Mesodermal cell (in vitro differentiated cells): Measurements from ENCODE around the gene EBP.

ENCODE experiments used
- H3K27ac ChIP-seq: 2 replicates; pipeline ENCODE4 v1.7.0; 2013; ENCODE audit warnings: mild to moderate bottlenecking, low read depth, low read length, moderate library complexity; ENCODE audit not compliant: severe bottlenecking
- H3K36me3 ChIP-seq: 2 replicates; pipeline ENCODE4 v1.7.1; 2013; ENCODE audit warnings: mild to moderate bottlenecking, low read length, moderate library complexity; ENCODE audit not compliant: control insufficient read depth, insufficient read depth
- H3K4me1 ChIP-seq: one replicate; pipeline ENCODE4 v1.7.1; 2013; ENCODE audit warnings: mild to moderate bottlenecking, low read length; ENCODE audit not compliant: insufficient read depth, control insufficient read depth, poor library complexity, severe bottlenecking
- H3K4me3 ChIP-seq: 2 replicates; pipeline ENCODE4 v1.7.0; 2013; ENCODE audit warnings: low read length, control low read depth, mild to moderate bottlenecking; ENCODE audit not compliant: insufficient read depth, poor library complexity, severe bottlenecking; ENCODE audit errors: extremely low read depth
- H3K9me3 ChIP-seq: 2 replicates; pipeline ENCODE4 v1.7.1; 2013; ENCODE audit warnings: mild to moderate bottlenecking, low read length, moderate library complexity; ENCODE audit not compliant: control insufficient read depth
- WGBS, 2 experiments: methylation state at CpG; one replicate each; pipeline ENCODE4 v1.1.5; 2013; ENCODE audit warnings: missing lambda C conversion rate in 2 of 2; ENCODE audit not compliant: insufficient coverage in 2 of 2; 5-methylcytosine and 5-hydroxymethylcytosine counted together

EBP gene

DNA sequence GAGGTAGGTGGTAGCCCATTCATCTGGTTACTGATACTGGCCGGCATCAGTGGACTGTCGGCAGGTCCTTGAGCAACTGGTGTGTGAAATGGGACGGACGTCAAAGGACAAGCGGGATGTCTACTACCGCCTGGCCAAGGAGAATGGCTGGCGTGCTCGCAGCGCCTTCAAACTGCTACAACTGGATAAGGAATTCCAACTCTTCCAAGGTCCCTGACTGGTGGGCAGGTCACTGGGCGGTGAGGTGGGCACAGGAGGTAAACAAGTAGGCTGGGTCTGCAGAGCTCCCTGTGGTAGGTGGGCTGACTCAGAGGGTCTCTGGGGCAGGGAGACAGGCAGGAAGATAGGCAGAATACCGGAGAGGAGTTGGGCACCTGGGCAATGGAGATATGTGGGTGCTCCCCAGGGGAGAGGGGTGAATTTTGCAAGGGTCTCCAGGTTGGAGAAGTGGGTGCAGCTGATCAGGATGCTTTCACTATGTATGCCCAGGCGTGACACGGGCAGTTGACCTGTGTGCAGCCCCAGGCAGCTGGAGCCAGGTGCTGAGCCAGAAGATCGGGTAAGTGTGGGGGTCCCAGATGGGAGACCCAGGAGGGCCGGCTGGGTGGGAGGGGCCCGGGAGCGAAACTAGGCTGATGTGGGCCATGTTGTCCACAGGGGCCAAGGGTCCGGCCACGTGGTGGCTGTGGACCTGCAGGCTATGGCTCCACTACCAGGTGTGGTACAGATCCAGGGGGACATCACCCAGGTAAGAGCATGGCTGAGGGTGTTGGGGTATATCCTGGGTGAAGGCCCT, 43.5 kb upstream of the EBP start:
- no peaks in the 10 kb centered on the region for H3K4me1 ChIP-seq
- peaks cover 44% of the 10 kb centered on the region for H3K36me3 ChIP-seq
- no peak overlapping the region for H3K4me3 ChIP-seq
- H3K9me3 ChIP-seq = no peaks in the 10 kb centered on the region
- 96 to 100% methylated on average over 9 to 12 of the region's 19 CpGs for WGBS, 2 experiments
- no peak overlapping the region for H3K27ac ChIP-seq

DNA sequence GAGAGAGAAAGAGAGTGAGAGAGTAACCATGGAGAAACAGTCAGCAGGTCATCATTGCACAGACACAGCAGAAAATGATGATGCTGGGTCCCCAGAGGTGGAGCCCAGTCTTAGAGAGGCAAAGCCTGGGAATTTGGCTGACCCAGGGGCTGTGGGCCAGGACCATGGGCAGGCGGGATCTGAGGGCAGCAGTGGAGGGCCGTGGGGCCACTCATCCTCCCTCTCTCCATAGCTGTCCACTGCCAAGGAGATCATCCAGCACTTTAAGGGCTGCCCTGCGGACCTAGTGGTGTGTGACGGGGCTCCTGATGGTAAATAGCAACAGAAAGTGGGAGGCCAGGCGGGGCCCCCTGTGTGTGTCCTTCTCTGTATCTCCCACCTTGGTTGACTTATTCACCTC, 42.8 kb upstream of the EBP start:
- no peaks in the 10 kb centered on the region for H3K4me1 ChIP-seq
- no peaks in the 10 kb centered on the region for H3K9me3 ChIP-seq
- 100% methylated on average over 1 to 2 of the region's 5 CpGs for WGBS, 2 experiments
- H3K4me3 ChIP-seq = no peak overlapping the region
- H3K27ac ChIP-seq = no peak overlapping the region
- H3K36me3 ChIP-seq = peaks cover 50% of the 10 kb centered on the region

DNA sequence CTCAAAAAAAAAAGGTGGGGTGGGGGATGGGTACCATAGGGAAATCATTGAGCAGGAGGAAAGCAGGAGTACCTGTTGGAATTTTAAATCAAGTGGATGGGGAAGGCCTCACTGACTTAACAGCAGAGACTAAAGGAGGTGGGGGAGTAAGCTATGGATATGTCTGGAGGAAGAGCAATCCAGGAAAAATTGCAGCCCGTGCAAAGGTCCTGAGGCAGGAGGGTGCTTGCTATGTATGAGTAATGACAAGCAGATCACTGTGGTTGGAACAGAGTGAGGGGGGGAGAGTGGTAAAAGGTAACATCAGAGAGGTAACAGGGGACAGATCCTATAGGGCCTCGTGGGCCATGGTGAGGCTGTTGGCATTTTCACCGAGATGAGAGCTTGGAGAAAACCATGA, 41.5 kb upstream of the EBP start:
- Histone ChIP-seq H3K9me3 (no peaks in the 10 kb centered on the region), H3K36me3 (peaks cover 53% of the 10 kb centered on the region), H3K4me1 (no peaks in the 10 kb centered on the region), H3K4me3 (no peak overlapping the region), H3K27ac (no peak overlapping the region)
- whole genome bisulfite sequencing, 2 experiments = 97 to 100% methylated on average over 1 to 3 of the region's 3 CpGs

DNA sequence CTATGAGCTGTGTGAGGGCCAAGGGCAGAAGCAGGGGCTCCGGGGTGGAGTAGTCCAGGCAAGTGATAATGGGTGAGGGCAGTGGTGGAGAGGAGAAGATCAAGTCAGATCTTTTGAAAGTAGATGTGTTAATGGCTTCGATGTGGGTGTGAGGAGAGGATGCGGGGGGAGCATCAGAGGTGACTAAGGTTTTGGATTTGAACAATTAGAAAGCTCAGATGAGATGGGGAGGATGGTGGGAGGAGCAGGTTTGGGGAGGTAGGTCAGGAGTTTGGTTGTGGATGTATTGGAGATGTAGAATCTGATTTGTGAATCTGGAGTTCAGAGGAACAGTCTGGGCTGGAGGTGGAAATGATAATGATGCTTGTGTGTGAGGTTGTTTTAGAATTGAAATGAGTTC, 41.0 kb upstream of the EBP start:
- H3K4me3 ChIP-seq = no peak overlapping the region
- no peak overlapping the region for H3K27ac ChIP-seq
- H3K4me1 ChIP-seq = no peaks in the 10 kb centered on the region
- H3K9me3 ChIP-seq = no peaks in the 10 kb centered on the region
- peaks cover 56% of the 10 kb centered on the region for H3K36me3 ChIP-seq
- WGBS, 2 experiments = 100% methylated on average over 1 to 3 of the region's 3 CpGs

DNA sequence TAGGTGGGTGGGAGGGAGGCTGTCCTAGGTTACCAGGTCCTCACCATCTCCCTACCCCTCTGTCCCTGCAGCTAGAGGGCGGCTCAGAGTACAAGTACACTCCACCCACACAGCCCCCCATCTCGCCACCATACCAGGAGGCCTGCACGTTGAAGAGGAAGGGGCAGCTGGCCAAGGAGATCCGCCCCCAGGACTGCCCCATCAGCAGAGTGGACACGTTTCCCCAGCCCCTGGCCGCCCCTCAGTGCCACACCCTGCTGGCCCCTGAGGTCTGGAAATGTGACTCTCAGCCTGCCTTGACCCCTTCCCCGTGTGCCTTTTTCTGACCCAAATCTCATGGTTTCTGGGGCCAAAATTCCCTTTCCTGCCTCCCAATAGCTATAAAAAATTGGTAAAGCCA, 39.1 kb upstream of the EBP start:
- Histone ChIP-seq H3K27ac (no peak overlapping the region), H3K4me1 (no peaks in the 10 kb centered on the region), H3K9me3 (no peaks in the 10 kb centered on the region), H3K4me3 (no peak overlapping the region), H3K36me3 (peaks cover 59% of the 10 kb centered on the region)
- 100% methylated on average over 1 to 3 of the region's 7 CpGs for WGBS, 2 experiments

DNA sequence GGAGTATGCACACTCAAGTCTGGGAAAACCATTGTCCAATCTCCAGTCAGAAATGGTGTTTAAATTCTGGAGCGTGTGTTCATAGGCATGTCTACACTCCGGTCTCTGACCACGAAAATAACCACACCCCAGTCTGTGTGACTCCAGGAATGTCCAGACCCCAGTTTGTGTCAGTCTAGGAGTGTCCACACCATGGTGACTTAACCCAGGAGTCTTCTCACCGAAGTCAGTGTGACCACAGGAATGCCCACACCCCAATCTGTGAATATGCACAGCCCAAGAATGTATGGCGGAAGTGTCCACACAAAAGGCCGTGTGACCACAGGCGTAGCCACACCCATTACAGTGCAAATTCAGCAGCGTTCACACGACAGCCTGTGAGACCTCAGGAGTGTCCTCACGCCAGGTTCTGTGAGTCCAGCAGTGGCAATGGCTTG, 34.2 kb upstream of the EBP start:
- 98 to 100% methylated on average over 5 to 7 of the region's 10 CpGs for WGBS, 2 experiments
- peaks cover 22% of the 10 kb centered on the region for H3K36me3 ChIP-seq
- no peak overlapping the region for H3K4me3 ChIP-seq
- H3K27ac ChIP-seq = no peak overlapping the region
- H3K9me3 ChIP-seq = no peaks in the 10 kb centered on the region
- H3K4me1 ChIP-seq = no peaks in the 10 kb centered on the region

DNA sequence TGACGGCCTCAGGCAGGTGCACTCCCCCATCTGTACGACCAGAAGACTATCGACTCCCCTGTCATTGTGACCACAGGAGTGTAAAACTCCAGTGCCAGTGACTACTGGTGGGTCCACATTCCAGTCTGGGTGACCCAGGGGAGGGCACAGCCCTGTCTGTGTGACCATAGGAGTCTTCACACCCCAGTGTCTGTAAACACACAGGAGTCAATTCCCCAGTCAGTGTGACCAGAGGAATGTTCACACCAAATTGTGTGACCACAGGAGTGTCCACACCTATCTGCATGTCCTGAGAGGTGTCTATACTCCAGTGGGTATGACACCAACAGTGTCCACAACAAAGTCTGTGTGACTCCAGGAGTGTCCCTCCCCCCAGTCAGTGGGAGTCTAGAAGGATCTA, 33.6 kb upstream of the EBP start:
- H3K27ac ChIP-seq = no peak overlapping the region
- H3K4me3 ChIP-seq = no peak overlapping the region
- H3K4me1 ChIP-seq = peaks cover 3% of the 10 kb centered on the region
- WGBS, 2 experiments = 93% methylated on average over 3 of the region's 3 CpGs; no CpG with 5 or more reads in 1 of the 2 experiments
- H3K36me3 ChIP-seq = peaks cover 16% of the 10 kb centered on the region
- H3K9me3 ChIP-seq = no peaks in the 10 kb centered on the region

DNA sequence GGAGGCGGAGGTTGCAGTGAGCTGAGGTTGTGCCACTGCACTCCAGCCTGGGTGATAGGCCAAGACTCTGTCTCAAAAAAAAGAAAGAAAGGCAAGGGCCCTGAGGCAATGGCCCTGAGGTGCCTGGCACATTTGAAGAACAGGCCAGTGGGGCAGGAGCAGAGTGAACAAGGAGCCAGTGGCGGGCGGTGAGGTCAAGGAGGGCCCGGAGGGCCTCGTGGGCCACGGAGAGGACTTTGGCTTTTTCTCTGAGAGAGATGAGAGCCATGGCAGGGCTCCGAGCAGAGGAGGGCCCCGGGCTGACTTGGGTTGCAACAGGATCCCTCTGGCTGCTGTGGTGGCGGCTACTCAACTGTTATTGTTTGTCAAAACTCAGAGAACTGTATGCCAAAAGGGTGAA, 32.3 kb upstream of the EBP start:
- Histone ChIP-seq H3K9me3 (no peaks in the 10 kb centered on the region), H3K27ac (no peak overlapping the region), H3K4me3 (no peak overlapping the region), H3K4me1 (peaks cover 6% of the 10 kb centered on the region), H3K36me3 (peaks cover 5% of the 10 kb centered on the region)
- WGBS, 2 experiments = 75% methylated on average over 1 of the region's 9 CpGs; no CpG with 5 or more reads in 1 of the 2 experiments

DNA sequence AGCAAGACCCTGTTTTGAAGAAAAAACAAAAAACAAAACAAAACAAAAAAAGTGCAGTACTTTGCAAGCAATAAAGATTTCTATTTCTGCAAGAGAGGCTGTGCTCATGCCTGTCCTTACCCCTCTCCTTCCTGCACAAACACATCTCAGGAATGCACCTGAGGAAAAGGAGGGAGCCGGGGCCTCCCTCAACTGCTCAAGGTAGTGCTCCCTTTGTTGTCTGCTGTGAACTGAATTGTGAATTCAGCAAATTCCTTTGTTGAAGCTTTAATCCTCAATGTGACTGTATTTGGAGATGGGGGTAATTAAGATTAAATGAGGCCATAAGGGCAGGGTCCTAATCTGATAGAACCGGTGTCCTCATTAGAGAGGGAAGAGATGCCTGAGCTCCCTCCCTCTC, 31.7 kb upstream of the EBP start:
- no peaks in the 10 kb centered on the region for H3K9me3 ChIP-seq
- H3K36me3 ChIP-seq = peaks cover 5% of the 10 kb centered on the region
- no CpG with 5 or more reads among the region's 2 CpGs for WGBS, 2 experiments
- H3K4me1 ChIP-seq = peaks cover 6% of the 10 kb centered on the region
- no peak overlapping the region for H3K4me3 ChIP-seq
- no peak overlapping the region for H3K27ac ChIP-seq

DNA sequence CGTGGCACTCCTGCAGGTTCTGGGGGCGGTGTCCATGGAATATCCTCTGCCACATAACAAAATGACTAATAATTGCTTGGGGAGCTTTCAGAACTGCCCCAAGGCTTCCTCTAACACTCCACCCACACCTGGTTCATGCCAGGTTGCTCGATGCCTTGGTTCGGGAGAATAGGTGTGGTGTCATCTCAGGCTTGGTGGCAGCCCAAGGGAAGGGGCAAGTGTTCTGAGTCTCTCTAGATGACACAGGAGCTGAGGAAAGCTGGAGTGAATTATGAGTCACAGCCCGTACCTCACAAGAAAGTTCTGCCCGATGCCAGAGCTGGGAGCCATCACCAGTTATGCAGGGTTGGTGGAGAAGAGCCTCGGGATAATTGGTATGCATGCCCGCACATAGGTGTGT, 30.9 kb upstream of the EBP start:
- Histone ChIP-seq H3K4me3 (no peak overlapping the region), H3K9me3 (no peaks in the 10 kb centered on the region), H3K27ac (no peak overlapping the region), H3K4me1 (peaks cover 6% of the 10 kb centered on the region), H3K36me3 (peaks cover 1% of the 10 kb centered on the region)
- 91 to 100% methylated on average over 2 to 4 of the region's 8 CpGs for WGBS, 2 experiments

DNA sequence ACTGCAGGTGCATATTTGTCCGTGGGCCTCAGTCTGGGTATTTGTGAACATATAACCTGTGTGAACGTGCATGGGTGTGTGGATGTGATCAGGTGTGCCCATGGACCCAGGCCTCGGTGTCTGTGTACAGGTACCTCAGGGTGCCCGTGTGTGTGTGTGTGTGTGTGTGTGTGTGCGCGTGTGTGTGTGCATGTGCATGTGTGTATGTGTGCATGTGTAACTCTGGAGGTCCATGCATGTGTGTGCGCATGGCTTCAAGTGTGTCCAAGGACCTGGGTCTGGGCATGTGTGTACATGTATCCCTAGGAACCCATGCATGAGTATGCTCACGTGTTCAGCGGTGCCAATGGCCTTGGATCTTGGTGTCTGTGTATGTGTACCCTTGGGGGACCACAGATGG, 29.8 kb upstream of the EBP start:
- H3K36me3 ChIP-seq = no peaks in the 10 kb centered on the region
- no peak overlapping the region for H3K4me3 ChIP-seq
- H3K27ac ChIP-seq = peak overlapping the region; percentile 69
- no peaks in the 10 kb centered on the region for H3K9me3 ChIP-seq
- peaks cover 6% of the 10 kb centered on the region for H3K4me1 ChIP-seq
- WGBS, 2 experiments = 92 to 94% methylated on average over 3 to 5 of the region's 9 CpGs
